ENCODE data around the gene SORCS1.

SORCS1 gene

DNA sequence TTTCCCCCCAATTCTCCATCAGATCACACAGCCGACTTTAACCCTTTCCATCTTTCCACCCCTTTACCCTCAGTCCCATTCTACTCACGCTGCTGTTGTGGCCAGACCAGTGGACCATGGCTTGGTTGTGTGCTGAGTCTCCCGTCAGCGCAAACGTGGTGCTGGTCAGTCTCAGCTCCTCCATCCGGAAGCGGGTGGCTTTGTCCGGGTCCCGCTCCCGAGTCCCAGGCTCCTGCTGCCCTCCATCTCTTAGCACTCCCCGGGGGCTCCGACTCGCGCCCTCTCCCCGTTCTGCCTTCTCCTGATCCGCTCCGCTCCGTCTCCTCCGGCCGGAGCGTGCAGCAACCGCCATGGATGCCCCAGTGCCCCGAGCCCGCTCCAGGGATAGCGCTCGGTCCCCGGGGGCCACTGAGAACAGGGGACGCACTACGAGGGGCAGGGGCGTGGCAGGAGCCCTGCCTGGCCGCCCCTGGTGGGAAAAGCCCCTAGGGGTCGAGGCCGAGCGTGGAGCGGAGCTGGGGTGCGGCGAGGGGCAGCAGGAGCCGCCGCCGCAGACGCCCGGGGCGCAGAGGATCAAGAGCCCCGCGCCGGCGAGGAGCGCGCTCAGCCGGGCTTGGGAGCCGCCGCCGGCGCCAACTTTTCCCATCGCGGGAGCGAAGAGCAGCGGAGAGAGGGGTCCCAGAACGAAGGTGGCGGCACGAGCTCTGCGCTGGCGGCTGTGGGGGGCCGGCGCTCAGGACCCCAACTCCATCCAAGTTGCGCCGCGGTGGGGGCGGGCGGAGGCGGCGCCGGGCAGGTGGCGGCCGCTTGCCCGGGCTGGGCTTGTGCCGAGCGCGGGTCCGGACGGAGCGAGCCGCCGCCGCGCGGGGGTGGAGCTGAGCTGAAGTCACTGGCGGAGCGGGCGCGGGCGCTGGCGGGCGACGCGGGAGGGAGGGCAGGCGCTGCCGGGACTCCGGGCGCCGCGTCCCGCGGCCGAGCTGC is at the start of gene SORCS1:
Gene SORCS1, minus strand, starts transcription at position 826 of the 981 bp plus-strand sequence.
- no peak for DNase-seq

DNA sequence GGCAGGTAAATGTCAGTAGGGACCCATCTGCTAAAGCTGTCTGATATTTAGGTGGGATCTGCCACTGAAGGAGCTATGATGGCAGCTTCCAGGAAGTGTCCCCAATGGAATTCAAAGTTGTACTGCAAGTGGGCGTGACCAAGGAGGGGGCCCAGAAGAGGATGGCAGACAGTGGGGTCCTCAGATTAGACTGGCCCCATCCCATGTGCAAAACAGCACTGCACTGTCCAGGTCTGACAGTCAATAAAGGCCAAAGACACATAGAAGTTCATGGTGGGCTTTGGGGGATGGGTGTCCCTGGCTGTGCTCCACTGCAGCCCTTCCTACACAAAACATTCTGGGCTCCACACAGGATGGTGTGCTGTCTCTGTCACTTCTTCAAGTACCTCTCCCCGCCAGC is 49.8 kb upstream of the SORCS1 start:
- no peak for DNase-seq

DNA sequence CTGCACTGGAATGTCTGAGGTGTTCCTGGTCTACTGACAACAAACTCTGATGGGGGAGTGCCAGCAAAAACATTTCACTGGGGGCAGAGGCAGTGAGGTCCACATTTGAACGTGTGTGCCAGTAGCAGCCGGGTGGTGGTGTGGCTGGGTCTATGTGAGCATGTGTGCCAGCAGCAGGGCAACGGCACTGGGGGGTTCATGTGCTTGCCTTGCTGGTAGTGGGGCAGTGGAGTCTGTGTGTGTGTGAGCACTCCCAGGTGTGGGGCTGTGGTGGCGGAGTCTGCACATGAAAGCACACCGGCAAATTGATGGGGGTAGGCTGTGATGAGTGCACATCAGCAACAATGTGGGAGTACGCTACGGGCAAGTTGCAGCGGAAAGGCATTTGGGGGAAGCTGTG is 49.4 kb upstream of the SORCS1 start:
- no peak for DNase-seq

DNA sequence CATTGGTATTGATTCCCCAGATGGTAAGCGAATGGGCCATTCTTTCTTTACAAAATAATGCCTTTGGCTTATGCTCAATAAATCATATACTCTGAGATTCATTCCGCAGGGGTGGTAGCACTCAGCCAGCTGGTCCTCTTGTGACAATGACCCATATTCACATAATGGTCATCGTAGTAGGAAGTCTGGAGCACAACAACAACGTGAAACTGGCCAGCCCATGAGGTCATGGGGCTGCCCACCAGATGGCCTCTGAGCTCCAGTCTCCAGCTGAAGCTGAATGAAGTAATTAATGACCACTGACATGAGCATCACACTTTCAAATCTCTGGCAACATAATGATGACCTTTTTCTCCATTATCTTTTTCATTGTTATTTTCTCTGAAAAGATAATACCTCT is 42.3 kb upstream of the SORCS1 start:
- no peak for DNase-seq

DNA sequence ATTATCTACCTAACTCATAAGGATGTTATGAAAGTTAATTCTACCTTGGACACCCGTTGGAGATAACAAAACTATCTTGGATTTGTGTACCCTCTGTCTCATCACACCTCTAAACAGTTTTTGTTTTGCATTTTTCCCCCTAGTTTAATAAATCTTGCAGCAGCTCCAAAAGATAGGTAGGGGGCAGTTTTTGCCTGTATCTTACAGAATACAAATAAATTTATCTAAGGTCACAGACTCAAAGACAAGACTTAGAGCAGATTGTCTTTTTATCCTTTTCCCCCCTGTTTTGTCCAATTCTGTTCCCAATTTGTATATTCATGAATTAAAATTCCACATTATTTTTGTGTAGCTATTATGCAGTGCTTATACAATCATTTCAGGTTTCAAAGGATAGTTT is 5.0 kb upstream of the SORCS1 start:
- DNase-seq, result no peak

DNA sequence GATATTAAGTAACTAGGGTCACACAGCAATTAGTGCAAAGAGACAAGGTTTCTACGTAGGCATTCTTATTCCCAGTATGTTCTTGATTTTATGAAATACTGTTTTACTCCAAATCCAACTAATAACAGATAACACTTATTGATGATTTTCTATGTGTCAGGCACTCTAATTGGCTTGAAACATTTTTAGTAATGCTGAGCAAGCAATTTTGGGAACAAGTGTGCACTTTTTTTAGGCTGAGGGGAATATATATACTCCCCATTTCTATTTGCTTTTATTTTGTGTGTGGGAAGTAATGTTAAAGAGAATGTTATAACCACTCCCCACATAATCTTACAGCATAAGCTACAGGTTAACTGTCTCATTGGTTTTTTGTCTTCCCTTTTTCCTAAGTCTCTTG is 4.2 kb upstream of the SORCS1 start:
- no peak for DNase-seq

DNA sequence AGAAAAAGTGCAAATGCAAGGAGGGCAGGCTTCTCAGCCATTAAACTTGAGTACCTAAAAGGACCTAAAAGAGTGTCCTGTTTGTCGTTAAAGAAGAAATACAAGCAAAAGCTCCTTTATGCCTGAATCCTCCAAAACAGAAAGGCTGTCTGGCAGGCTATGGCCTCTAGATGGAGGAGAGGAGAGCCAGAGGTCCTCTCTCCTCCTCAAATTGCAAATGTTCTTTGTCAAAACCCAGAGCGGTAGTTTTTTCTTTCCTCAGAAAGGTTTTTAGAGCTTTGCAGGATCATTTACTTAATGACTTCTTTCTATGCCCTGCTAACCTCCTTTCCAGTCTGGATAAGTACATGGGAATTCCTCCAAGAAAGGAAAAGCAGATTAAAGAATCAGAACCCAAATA is 1.9 kb upstream of the SORCS1 start:
- DNase-seq, result no peak

DNA sequence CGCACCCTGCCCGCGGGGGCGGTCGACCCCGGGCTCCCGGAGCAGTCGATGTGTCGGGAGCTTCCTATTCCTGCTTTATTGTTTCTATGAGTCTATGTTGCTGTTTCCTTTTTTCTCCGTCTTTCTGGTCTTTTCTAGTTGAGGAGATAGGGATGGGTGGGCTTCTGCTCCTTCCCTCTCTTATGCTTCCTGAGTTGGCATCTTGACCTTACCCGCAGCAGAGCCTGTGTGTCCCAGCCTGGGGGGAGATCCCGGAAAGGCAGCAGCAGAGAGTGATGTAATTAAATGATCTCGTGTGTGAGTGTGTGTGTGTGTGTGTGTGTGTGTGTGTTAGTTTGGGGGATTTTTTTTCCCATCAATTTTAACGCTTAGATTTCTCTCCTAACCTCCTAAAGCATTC is 486 bp upstream of the SORCS1 start:
- DNase-seq, result no peak

DNA sequence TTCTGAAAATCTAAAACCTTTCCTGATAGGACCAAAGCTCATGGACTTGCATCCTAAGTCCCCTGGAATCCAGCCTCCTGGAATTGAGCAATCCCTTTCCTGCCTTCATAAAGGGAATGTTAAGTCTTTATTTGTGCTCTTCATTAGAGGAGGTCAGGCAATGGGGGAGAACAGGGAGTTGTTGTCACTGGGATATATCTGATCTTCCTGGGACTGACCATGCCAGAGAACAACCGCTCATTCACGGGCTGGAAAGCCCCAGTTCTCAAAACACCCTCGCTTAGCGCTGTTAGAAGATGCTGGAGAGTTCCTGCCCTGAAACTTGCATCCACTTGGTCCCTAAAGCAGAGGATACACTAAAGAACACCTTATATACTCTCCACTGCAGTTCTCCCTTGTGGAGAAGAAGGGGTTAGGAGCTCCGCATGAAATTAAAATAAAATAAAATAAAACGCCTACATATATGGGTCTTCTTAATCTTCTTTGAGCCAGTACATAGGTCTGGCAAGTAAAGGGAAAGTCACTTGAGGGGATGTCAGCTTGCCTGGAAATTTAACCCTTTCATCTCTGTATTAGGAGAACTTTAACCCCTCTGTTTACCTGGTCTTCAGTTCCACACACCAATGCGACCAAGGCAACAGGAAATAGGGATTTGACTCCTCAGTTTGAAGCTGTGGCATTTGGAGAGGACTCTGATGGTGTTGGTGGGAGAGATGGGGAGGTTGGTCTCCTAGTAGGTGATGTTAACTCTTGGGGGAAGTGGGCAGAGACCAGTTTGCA is 1.2 kb downstream of the SORCS1 start:
- DNase-seq, result no peak

DNA sequence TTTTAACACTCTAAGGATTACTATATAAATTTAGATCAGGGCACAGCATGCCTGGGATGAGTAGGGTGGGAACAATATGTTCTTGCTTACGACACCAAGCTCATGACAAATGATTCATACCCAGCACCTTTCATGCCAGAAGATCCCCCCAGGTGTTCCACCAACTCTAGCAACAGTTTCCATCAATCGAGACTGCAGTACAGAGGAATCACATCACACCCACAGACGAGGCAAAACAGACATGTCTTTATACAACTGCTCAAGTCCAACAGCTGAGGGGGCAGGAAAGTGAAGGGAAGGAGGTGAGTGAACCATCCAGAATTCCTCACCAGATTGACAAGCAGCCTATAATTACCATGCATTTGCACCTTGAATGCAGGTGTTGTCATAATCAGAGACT is 3.6 kb downstream of the SORCS1 start:
- no peak for DNase-seq

DNA sequence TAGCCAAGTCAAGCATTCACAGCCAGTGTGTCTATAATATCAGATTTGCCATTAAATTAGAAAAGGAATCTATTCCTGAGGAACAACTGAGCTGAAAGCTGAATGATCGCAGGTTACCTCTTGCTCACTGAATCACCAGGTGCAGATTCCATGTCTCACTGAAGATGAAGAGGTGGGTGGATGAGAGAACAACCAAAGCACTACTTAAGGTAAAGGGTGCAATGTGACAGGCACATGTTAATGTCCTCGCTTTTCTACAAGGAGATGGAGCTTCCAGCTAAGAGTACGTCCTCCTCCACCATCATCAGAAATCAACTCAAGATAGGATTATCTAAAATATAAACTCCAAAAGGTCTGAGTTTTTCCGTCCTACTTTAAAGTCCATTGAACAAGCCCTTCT is 4.6 kb downstream of the SORCS1 start:
- no peak for DNase-seq

DNA sequence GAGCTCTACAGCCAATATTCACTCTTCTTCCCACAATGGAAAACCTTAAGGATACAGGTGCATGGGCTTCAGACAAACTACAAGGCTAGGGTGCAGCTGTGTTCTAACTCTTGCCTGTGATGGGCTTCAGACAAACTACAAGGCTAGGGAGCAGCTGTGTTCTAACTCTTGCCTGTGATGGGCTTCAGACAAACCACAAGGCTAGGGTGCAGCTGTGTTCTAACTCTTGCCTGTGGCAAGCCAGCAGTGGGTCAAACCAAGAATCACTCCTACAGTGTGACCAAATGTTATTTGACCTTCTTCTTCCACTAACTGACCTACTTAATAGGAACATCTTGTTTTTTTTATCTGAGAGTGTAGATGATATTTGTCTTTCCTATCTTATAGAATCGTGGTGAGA is 7.4 kb downstream of the SORCS1 start:
- DNase-seq, result no peak

DNA sequence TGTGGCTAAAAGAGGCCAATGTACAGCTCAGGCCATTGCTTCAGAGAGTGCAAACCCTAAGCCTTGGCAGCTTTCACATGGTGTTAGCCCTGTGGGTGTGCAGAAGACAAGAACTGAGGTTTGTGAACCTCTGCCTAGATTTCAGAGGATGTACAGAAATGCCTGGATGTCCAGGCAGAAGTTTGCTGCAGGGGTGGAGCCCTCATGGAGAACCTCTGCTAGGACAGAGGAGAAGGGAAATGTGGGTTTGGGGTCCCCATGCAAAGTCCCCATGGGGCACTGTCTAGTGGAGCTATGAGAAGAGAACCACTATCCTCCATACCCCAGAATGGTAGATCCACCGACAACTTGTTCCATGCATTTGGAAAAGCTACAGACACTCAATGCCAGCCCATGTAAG is 12.4 kb downstream of the SORCS1 start:
- DNase-seq, result no peak

DNA sequence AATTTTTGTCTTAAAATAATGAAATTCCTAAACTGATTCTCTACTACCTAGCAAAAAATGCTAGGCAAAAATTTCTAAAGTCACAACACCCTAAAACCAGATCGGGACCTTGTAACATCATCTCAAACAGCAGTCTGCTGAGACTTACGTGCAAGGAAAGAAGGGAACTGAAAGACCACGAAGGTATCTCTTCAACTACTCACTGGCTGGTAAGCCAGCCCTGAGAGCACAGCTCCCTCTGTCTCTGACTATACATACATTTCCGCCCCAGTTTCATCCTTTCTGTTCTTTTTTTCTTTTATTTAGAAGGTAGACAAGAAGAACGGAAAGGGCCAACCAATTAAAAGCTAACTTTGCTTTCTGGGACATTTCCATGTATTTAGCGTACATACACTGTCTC is 15.6 kb downstream of the SORCS1 start:
- DNase-seq, result no peak

DNA sequence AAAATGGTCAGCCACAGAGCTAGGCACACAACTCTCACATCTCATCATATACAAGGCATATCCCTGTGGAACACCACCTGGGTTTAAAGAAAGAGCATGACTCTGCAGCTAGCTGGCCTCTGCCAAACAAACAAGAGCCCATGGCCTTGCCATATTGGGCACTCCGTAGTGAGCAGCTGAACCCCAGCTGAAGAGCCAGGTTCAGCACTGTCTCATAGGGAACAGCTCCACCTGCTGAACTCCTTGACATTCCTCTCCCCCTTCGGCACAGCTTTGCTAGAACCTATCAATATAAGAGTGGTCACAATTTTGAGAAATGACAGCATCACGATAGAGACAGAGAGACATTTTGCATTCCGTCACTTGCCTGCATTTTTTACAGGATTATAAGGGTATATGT is 20.0 kb downstream of the SORCS1 start:
- no peak for DNase-seq

DNA sequence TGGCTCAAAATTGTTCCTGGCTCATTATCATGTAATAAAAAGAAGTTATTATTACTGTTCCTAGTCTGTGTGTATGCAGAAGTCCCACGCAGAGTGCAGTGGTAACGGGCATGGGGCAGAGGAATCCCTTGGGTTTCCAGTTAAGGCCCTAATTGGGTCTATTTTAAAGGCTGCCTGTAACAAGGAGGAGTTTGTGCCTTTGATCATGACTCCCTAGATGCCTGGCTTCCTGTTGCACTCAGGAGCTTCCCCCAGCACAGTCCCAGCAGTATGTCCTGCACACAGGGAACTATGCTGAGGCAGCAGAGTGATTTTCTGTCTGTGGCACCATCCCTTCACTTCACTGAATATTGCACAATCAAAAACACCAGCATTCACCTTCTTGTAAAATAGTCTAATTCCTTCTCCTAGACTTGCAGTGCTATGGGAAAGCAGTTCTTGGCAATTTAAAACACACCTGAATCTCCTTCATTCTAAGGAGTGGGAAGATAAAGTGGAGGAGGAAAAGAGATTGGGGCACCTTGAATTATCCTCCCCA is 22.9 kb downstream of the SORCS1 start:
- DNase-seq, result no peak

DNA sequence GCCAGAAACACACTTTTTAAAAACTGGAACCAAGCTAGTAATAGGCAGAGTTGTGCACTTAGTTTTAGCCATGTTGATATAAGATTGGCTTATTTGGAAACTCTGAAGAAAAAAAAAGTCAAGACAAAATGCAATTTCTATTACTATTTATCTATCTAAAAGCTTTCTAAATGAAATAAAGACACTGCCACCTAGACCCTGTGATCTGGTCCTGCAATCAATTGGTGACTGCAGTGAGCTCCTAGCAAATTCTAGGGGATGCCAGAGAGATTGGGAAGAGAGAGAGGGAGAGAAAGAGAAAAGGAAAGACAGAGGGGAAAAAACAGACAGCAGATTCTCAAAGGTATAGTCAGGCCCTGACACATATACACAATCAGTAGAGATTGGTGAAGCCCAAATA is 25.3 kb downstream of the SORCS1 start:
- DNase-seq, result no peak

DNA sequence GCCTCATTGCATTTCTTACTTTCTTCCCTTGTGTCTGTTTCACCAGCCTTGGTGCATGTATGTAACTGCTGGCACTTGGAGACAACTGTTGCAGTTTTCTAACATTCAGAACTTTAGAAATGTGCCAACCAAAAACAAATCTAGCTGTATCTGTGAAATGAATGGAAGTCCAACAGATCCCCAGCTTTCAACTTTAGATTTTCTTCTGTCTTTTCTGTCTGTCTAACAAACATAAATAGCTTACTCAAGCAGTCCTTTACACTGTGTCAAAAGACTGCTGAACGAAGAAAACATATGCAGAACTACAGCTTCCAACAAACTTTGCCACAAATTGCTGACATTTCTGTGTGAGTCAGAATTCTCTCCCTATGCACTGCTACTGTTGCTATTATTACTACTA is 30.9 kb downstream of the SORCS1 start:
- no peak for DNase-seq

DNA sequence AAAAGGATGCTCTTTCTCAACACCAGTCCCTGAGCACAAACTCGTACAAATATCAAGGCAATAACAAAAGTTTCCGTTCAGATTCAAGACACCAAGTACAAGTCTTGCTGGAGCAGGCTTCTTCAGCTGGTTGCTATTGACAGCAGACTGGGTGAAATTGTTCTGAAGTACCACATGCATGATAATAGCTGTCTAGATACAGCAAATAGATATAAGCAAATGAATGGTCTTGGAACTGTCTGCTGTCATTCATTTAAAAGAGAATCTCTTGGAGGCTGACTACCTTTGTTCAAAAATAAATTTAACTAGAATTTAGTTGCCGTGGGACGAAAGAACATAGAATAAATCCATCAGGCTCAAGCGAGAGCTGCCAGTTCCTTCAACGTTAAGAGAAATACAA is 35.5 kb downstream of the SORCS1 start:
- no peak for DNase-seq

DNA sequence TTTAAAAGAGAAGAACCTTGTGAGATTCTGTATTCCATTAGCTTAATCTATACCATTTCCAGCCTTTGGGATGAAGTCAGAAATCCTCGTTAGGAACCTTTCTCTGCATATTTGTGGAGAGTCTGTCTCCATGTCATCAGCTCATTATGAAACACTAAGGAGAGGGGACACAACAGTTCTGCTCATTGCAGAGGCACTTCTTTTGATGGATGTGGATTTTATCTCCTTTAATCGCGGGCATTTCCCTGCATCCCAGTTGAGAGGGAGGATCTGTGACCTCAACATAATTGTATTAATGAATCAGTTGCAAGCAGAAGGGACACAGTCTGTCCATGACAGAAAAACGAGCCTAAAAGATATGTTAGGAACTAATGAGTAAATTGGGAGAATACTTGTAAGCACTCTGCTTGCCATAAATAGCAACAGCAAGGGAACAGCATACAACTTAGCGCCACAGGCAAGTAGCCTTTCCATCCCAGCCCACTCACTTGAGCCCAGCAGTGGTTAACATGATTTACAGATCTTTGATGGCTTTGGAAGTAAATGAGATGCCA is 37.9 kb downstream of the SORCS1 start:
- no peak for DNase-seq

DNA sequence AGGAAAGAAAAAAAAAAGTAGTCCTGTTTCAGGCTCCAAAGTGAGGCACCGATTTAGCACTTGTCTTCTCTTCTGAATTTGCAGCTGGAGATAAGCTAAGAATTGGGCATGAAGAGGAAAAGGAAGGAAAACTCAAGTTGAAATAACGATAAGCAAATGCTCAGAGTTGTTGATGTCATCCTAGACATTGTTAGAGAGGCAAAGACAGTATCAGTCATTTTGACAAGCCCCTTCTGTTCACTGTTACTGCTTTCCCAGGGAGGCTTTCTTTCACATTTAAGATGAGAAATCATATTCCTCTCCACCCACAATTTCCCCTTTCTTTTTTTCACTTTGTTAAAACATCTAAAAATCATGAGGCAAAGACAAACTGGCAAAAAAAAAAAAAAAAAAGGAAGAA is 41.8 kb downstream of the SORCS1 start:
- DNase-seq, result no peak

DNA sequence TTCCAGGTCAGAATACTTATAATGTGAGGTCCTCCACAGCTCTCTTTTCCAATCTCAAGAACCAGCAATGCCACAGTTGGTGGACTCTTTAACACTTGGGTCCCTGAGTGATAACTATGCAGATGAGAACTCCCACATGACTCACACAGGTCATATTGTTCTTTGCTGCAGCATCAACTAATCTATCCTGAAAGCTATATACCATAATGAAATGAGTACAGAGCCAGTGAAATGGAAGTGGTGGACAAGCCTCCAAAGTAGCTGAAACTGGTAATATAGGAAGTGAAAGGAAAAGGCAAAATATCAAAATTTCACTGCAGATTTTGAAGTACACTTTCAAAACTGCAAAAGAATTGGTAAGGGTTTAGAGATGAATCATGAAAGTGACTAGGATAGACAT is 45.6 kb downstream of the SORCS1 start:
- no peak for DNase-seq

DNA sequence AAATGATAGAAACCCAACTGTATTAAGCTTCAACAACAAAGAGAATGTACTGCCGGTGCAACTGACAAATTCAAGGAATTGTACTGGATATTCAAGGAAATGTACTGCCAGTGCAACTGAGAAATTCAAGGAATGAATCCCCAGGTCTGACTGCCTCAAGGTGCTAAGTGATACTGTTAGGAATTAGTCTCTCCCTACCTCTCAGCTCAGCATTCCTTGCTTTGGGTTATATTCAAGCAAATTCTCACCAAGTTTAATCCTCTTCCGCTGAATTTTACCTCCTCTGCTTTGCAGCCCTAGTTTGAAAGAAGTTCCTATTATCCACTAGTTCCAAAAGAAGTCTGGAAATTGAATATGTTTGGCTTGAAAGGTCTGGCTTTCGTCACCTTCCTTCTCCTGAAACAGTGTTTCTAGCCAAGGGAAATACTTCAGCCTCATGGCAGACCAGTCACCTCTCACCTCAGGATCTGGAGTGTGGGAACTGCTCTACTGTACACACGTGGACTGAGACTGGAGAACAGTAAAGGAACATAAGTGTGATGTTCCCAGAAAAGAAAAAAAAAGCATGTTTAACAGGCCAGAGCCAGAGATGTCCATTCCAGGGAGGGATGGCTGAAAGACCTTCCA is 60.4 kb downstream of the SORCS1 start:
- no peak for DNase-seq
